ENCODE results near the gene REC8. TPM values are rescaled to one million over a fixed set of nuclear protein-coding genes. Genes with fewer than 3 reads are reported as not detected.
A peak's percentile ranks its signal among the peaks of the same experiment; 100 is the strongest.

REC8 gene
- total and polyA plus RNA-seq, 2 of the 13 experiments (the other 11 are each of a cell fraction or from before 2014, with no cell fraction given), result 3.4 to 14.7 TPM

DNA sequence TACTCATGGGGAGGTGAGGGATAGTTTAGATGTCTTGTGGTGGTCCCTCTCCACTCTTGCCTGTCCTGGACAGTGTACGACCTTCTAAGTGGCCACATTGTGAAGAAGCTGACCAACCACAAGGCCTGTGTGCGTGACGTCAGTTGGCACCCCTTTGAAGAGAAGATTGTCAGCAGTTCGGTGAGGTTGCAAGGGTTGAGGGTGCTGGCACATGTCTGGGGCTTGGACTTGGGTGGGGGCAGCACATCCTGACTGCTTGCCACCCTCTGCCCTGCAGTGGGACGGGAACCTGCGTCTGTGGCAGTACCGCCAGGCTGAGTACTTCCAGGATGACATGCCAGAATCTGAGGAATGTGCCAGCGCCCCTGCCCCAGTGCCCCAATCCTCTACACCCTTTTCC lies 49.0 kb upstream of the REC8 start:
- no peak for DNase-seq (ENCODE audit: low spot score)
- no TSS peak for BruUV-seq (replicated peaks)
- POLR2A ChIA-PET, result interaction anchor here (0.9 to 22.7 kb wide), 5 partner anchors 2 to 38 kb away, joined by 3 to 977 read pairs (median 279); partner anchors contain the start of genes DCAF11, EMC9, FITM1 and IRF9
- H3K4me2 ChIP-seq (ENCODE audit: low read depth, low read length), result no peak overlapping the region
- intact Hi-C loops (cut with micrococcal nuclease; ENCODE audit: unreplicated experiment), result no loop called here
- H3K79me2 ChIP-seq (ENCODE audit: insufficient read depth, low read length), result peaks cover 5% of the 10 kb centered on the region
- in situ Hi-C loops (cut with HindIII; ENCODE audit: extremely low pct_ligation_motif_present, low pct_unique_long_range_greater_than_20kb), result loop anchor here (25.0 kb wide), 1 partner anchor 1536 kb away; the partner anchor contains the start of genes ABHD4 and DAD1
- H3K36me3 ChIP-seq (replicated peaks in 1 of 2; ENCODE audit: control insufficient read depth in 1 of 2, insufficient read depth in 2 of 2, low read length in 2 of 2), result peaks cover 53 to 57% of the 10 kb centered on the region in 2 experiments
- no peak overlapping the region for H3K27ac ChIP-seq (ENCODE audit: extremely low read length, insufficient read depth, low read length)
- ATAC-seq, result no peak
- H3K4me3 ChIP-seq (replicated peaks in 1 of 3; ENCODE audit: insufficient read depth in 1 of 3, low read depth in 2 of 3, low read length in 3 of 3), result no peak overlapping the region
- CTCF ChIA-PET (ENCODE audit: low intra/inter-chr PET ratio, low total read pairs), result no interaction called here
- peaks cover 2% of the 10 kb centered on the region; the same call in 1 of the 2 replicates for H3K4me1 ChIP-seq (ENCODE audit: insufficient read depth, low read length)
- H3K27me3 ChIP-seq (ENCODE audit: control insufficient read depth in 1 of 2, insufficient read depth in 2 of 2, low read length in 2 of 2), result no peaks in the 10 kb centered on the region
- WGBS (ENCODE audit: low lambda C conversion rate), result 98% methylated on average over 8 of the region's 8 CpGs
- H2AFZ ChIP-seq (ENCODE audit: low read length), result no peak overlapping the region
- H3K9ac ChIP-seq (ENCODE audit: insufficient read depth, low read depth, low read length), result no peak overlapping the region
- no peaks in the 10 kb centered on the region for H3K9me3 ChIP-seq (ENCODE audit: low read length)
- no peaks in the 10 kb centered on the region for H4K20me1 ChIP-seq (ENCODE audit: insufficient read depth, low read length)
- no peak for FAIRE-seq
- TF ChIP-seq, protein P1, sequence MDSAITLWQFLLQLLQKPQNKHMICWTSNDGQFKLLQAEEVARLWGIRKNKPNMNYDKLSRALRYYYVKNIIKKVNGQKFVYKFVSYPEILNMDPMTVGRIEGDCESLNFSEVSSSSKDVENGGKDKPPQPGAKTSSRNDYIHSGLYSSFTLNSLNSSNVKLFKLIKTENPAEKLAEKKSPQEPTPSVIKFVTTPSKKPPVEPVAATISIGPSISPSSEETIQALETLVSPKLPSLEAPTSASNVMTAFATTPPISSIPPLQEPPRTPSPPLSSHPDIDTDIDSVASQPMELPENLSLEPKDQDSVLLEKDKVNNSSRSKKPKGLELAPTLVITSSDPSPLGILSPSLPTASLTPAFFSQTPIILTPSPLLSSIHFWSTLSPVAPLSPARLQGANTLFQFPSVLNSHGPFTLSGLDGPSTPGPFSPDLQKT (CRISPR knock-in tag; IDR thresholded peaks at IDR 0.05; ENCODE audit: borderline replicate concordance), result no peak
- TF ChIP-seq ZNF7 (CRISPR knock-in tag; IDR thresholded peaks at IDR 0.05) (no peak), AHR (CRISPR knock-in tag; IDR thresholded peaks at IDR 0.05) (no peak), AGO2 (optimal IDR thresholded peaks at IDR 0.05; ENCODE audit: low read depth, low read length) (peak; percentile 37), TMF1 (CRISPR knock-in tag; IDR thresholded peaks at IDR 0.05; ENCODE audit: low read depth) (no peak), GABPA (IDR thresholded peaks at IDR 0.05; ENCODE audit: low read depth, low read length) (no peak), GABPA (CRISPR knock-in tag; IDR thresholded peaks at IDR 0.05; ENCODE audit: low read depth) (no peak), BRCA1 (CRISPR knock-in tag; IDR thresholded peaks at IDR 0.05) (no peak), MTF2 (CRISPR knock-in tag; IDR thresholded peaks at IDR 0.05; ENCODE audit: borderline replicate concordance) (no peak), ZNF724P (CRISPR knock-in tag; IDR thresholded peaks at IDR 0.05; ENCODE audit: borderline replicate concordance) (no peak)
- TF ChIP-seq, protein P2, sequence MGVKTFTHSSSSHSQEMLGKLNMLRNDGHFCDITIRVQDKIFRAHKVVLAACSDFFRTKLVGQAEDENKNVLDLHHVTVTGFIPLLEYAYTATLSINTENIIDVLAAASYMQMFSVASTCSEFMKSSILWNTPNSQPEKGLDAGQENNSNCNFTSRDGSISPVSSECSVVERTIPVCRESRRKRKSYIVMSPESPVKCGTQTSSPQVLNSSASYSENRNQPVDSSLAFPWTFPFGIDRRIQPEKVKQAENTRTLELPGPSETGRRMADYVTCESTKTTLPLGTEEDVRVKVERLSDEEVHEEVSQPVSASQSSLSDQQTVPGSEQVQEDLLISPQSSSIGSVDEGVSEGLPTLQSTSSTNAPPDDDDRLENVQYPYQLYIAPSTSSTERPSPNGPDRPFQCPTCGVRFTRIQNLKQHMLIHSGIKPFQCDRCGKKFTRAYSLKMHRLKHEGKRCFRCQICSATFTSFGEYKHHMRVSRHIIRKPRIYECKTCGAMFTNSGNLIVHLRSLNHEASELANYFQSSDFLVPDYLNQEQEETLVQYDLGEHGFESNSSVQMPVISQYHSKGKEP (CRISPR knock-in tag; IDR thresholded peaks at IDR 0.05), result no peak
- TF ChIP-seq, protein P3, sequence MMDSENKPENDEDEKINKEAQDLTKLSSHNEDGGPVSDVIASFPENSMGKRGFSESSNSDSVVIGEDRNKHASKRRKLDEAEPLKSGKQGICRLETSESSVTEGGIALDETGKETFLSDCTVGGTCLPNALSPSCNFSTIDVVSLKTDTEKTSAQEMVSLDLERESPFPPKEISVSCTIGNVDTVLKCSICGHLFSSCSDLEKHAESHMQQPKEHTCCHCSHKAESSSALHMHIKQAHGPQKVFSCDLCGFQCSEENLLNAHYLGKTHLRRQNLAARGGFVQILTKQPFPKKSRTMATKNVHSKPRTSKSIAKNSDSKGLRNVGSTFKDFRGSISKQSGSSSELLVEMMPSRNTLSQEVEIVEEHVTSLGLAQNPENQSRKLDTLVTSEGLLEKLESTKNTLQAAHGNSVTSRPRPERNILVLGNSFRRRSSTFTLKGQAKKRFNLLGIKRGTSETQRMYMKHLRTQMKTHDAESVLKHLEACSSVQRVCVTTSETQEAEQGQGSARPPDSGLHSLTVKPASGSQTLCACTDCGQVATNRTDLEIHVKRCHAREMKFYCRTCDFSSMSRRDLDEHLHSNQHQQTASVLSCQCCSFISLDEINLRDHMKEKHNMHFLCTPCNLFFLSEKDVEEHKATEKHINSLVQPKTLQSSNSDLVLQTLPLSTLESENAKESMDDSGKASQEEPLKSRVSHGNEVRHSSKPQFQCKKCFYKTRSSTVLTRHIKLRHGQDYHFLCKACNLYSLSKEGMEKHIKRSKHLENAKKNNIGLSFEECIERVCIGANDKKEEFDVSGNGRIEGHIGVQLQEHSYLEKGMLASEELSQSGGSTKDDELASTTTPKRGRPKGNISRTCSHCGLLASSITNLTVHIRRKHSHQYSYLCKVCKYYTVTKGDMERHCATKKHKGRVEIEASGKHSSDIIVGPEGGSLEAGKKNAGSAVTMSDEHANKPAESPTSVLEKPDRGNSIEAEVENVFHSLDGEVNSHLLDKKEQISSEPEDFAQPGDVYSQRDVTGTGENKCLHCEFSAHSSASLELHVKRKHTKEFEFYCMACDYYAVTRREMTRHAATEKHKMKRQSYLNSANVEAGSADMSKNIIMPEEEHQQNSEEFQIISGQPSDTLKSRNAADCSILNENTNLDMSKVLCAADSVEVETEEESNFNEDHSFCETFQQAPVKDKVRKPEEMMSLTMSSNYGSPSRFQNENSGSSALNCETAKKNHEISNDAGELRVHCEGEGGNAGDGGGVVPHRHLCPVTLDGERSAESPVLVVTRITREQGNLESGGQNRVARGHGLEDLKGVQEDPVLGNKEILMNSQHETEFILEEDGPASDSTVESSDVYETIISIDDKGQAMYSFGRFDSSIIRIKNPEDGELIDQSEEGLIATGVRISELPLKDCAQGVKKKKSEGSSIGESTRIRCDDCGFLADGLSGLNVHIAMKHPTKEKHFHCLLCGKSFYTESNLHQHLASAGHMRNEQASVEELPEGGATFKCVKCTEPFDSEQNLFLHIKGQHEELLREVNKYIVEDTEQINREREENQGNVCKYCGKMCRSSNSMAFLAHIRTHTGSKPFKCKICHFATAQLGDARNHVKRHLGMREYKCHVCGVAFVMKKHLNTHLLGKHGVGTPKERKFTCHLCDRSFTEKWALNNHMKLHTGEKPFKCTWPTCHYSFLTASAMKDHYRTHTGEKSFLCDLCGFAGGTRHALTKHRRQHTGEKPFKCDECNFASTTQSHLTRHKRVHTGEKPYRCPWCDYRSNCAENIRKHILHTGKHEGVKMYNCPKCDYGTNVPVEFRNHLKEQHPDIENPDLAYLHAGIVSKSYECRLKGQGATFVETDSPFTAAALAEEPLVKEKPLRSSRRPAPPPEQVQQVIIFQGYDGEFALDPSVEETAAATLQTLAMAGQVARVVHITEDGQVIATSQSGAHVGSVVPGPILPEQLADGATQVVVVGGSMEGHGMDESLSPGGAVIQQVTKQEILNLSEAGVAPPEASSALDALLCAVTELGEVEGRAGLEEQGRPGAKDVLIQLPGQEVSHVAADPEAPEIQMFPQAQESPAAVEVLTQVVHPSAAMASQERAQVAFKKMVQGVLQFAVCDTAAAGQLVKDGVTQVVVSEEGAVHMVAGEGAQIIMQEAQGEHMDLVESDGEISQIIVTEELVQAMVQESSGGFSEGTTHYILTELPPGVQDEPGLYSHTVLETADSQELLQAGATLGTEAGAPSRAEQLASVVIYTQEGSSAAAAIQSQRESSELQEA (CRISPR knock-in tag; IDR thresholded peaks at IDR 0.05; ENCODE audit: not compliant biosample characterization), result no peak
- TF ChIP-seq, protein P4, sequence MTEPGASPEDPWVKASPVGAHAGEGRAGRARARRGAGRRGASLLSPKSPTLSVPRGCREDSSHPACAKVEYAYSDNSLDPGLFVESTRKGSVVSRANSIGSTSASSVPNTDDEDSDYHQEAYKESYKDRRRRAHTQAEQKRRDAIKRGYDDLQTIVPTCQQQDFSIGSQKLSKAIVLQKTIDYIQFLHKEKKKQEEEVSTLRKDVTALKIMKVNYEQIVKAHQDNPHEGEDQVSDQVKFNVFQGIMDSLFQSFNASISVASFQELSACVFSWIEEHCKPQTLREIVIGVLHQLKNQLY (CRISPR knock-in tag; IDR thresholded peaks at IDR 0.05), result no peak

Measured in HepG2 (cell line).